ENCODE data around the gene ZNF211. TPM values are rescaled to one million over a fixed set of nuclear protein-coding genes. Genes with fewer than 3 reads are reported as not detected.

ZNF211 gene
- total RNA-seq, 1 experiment from 2014 or later, result 12.9 TPM

DNA sequence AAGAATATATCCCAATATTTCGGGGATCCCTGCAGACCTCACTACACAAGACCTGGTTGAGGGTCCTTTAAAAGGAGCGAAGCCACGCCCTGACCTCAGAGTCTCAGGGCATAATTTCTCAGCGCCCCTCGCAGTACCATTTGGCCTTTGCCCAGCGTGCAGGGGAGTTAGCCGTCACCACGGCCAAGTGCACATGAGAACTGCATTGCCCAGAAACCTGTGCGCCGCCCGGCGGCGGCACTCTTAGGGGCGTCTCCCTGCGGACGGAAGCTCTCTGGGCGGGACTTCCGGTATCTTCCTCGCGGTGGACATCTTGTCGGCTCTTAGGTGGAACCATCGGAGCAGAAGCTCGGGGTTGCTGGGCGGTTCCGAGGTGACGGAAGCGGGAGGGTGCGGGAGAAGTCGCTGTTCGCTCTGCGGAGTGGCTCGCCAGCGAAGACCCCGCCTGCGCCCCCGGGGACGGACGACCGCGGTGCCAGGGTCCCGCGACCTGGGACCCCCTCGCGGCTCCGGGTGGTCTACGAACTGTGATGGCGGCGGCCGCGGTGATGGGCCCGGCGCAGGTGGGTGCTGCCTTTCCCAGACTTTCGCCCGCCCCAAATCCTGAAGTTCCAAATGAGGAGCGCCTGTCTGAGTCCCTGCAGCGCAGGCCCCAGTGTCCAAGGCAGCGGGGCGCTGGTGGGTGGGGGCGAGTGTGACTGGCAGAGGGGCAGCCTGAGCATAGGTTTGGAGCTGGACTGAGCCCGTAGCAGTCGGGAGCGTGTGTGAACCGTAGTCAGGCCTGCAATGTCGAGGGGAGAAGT is 18.8 kb upstream of the ZNF211 start, which contains the start of gene ZNF134:
Gene ZNF134, plus strand, starts transcription at position 302 of the 803 bp plus-strand sequence. CDS start 5,227 bp downstream, outside the sequence.
- peaks cover 42% of the 10 kb centered on the region; the same call in 1 of the 2 replicates for H3K79me2 ChIP-seq (ENCODE audit: insufficient read depth, low read length)
- H2BK120ac ChIP-seq (ENCODE audit: low read depth, low read length, poor library complexity, severe bottlenecking), result no peak within 1 kb of the TSS
- Mint-ChIP-seq H3K4me3 (peak within 1 kb of the TSS; percentile 93 to 99), H3K27me3 (ENCODE audit: low read depth) (peaks cover 9% of the 10 kb centered on the region), H3K4me1 (peaks cover 7 to 13% of the 10 kb centered on the region in 2 experiments), H3K9me3 (peaks cover 51 to 65% of the 10 kb centered on the region in 2 experiments), H3K27ac (peak within 1 kb of the TSS; percentile 48 to 94 (median 94)), H3K36me3 (ENCODE audit: insufficient read depth in 1 of 3, low read depth in 3 of 3) (peaks cover 48 to 50% (median 49%) of the 10 kb centered on the region in 3 experiments)
- H3K56ac ChIP-seq (ENCODE audit: insufficient read length, low read depth, low read length), result no peak within 1 kb of the TSS
- H3K27me3 ChIP-seq (ENCODE audit: insufficient read depth, low read length), result no peaks in the 10 kb centered on the region
- peak within 1 kb of the TSS; percentile 96 for H3K9ac ChIP-seq (ENCODE audit: extremely low read depth, insufficient read length, low read length)
- DNase-seq, result peak; percentile 94
- H3K23me2 ChIP-seq (ENCODE audit: insufficient read length, low read depth, low read length, poor library complexity, severe bottlenecking), result no peaks in the 10 kb centered on the region
- H3K14ac ChIP-seq (ENCODE audit: insufficient read depth, low read length), result peak within 1 kb of the TSS; percentile 95
- H3K27ac ChIP-seq (ENCODE audit: insufficient read length, low read depth, low read length), result no peak within 1 kb of the TSS
- no peak within 1 kb of the TSS for H4K91ac ChIP-seq (ENCODE audit: insufficient read length, low read depth, low read length)
- H3K18ac ChIP-seq (ENCODE audit: insufficient read length, low read depth, low read length), result peak within 1 kb of the TSS; percentile 86
- H2BK5ac ChIP-seq (ENCODE audit: insufficient read length, low read length), result no peak within 1 kb of the TSS
- peak within 1 kb of the TSS; percentile 93 for H2AFZ ChIP-seq (ENCODE audit: low read length)
- H3K9me3 ChIP-seq (ENCODE audit: control insufficient read depth, low read depth, low read length), result peaks cover 42% of the 10 kb centered on the region
- H4K8ac ChIP-seq (replicated peaks; ENCODE audit: insufficient read length, low read depth, low read length), result no peak within 1 kb of the TSS
- H2BK20ac ChIP-seq (ENCODE audit: low read depth, low read length, poor library complexity, severe bottlenecking), result no peak within 1 kb of the TSS
- no peak within 1 kb of the TSS for H2BK15ac ChIP-seq (ENCODE audit: low read depth, low read length)
- peaks cover 12% of the 10 kb centered on the region for H3K79me1 ChIP-seq (ENCODE audit: insufficient read depth, low read depth, low read length, poor library complexity, severe bottlenecking)
- no peak within 1 kb of the TSS for H2BK12ac ChIP-seq (ENCODE audit: insufficient read length, low read depth, low read length)
- no peak within 1 kb of the TSS for H3T11ph ChIP-seq (ENCODE audit: low read length)
- H2AK5ac ChIP-seq (ENCODE audit: insufficient read length, low read length), result no peak within 1 kb of the TSS
- no CpG with 5 or more reads among the region's 64 CpGs for WGBS (ENCODE audit: extremely low coverage, insufficient read length, low lambda C conversion rate)
- no peak within 1 kb of the TSS for H4K5ac ChIP-seq (ENCODE audit: insufficient read length, low read depth, low read length)
- H4K20me1 ChIP-seq (ENCODE audit: control insufficient read depth, insufficient read depth, insufficient read length), result no peaks in the 10 kb centered on the region
- no peak within 1 kb of the TSS for H3K23ac ChIP-seq (ENCODE audit: insufficient read length, low read depth, low read length)
- TF ChIP-seq, protein P1, sequence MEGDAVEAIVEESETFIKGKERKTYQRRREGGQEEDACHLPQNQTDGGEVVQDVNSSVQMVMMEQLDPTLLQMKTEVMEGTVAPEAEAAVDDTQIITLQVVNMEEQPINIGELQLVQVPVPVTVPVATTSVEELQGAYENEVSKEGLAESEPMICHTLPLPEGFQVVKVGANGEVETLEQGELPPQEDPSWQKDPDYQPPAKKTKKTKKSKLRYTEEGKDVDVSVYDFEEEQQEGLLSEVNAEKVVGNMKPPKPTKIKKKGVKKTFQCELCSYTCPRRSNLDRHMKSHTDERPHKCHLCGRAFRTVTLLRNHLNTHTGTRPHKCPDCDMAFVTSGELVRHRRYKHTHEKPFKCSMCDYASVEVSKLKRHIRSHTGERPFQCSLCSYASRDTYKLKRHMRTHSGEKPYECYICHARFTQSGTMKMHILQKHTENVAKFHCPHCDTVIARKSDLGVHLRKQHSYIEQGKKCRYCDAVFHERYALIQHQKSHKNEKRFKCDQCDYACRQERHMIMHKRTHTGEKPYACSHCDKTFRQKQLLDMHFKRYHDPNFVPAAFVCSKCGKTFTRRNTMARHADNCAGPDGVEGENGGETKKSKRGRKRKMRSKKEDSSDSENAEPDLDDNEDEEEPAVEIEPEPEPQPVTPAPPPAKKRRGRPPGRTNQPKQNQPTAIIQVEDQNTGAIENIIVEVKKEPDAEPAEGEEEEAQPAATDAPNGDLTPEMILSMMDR (conservative IDR thresholded peaks at IDR 0.05), result no peak
- H3K4ac ChIP-seq (ENCODE audit: low read depth, low read length), result no peak within 1 kb of the TSS; the same call in 1 of the 2 replicates
- no peaks in the 10 kb centered on the region for H3K4me1 ChIP-seq (ENCODE audit: insufficient read depth, low read length)
- peak within 1 kb of the TSS; percentile 82 for H3K4me2 ChIP-seq (ENCODE audit: insufficient read depth, insufficient read length, low read length)
